Vagina (tissue), 2 donors: Measurements from ENCODE around the gene SLC30A4. TPM values are rescaled to one million over a fixed set of nuclear protein-coding genes. Genes with fewer than 3 reads are reported as not detected.

ENCODE experiments used
- DNase-seq, 2 donors: peaks; one replicate each; pipeline ENCODE4 v3.0.0-alpha.2; 2017; ENCODE audit errors: extremely low spot score in 2 of 2
- H3K27ac ChIP-seq: fragments of 200-600 bp; sonication (generic); one replicate; pipeline ENCODE4 v1.5.1; 2019
- H3K27me3 ChIP-seq: fragments of 200-600 bp; sonication (generic); one replicate; pipeline ENCODE4 v1.5.1; 2019
- H3K36me3 ChIP-seq, 2 donors: fragments of 200-600 bp; sonication (generic); one replicate each; pipeline ENCODE4 v1.5.1; 2017 to 2019
- H3K4me1 ChIP-seq: fragments of 200-600 bp; sonication (generic); one replicate; pipeline ENCODE4 v1.5.1; 2019
- H3K4me3 ChIP-seq, 2 donors: fragments of 200-600 bp; sonication (generic); 1 replicate in 1 of 2; 2 replicates in 1 of 2; pipeline ENCODE4 v1.5.1; 2016 to 2019
- H3K9me3 ChIP-seq: fragments of 200-600 bp; sonication (generic); one replicate; pipeline ENCODE4 v1.5.1; 2019
- POLR2A ChIP-seq, 2 donors: fragments of 450-650 bp; IDR thresholded peaks; one replicate each; pipeline ENCODE4 v1.6.1; 2017; ENCODE audit warnings: antibody characterized with exemption in 2 of 2, mild to moderate bottlenecking in 2 of 2, moderate library complexity in 2 of 2
- POLR2AphosphoS5 ChIP-seq, 2 donors: sonication (generic); formaldehyde crosslinking; IDR thresholded peaks; one replicate each; pipeline ENCODE4 v1.9.0; 2017; ENCODE audit warnings: antibody characterized with exemption in 2 of 2, mild to moderate bottlenecking in 2 of 2, low read depth in 1 of 2; ENCODE audit not compliant: insufficient read depth in 1 of 2
- intact Hi-C: fragments of 100-400 bp; cut with DNase I; formaldehyde crosslinking; loops from one replicate; pipeline ENCODE4 v1.15.1; 2023
- total RNA-seq: library from RNA; depleted of rRNA; stranded (reverse); fragments of >200 nt; gene quantifications from one replicate; pipeline ENCODE4 v1.2.3, GENCODE V29; 2016
- TF ChIP-seq, protein P1 (sequence below), 3 experiments: fragments of 450-650 bp in 2 of 3; fragments of 200-600 bp in 1 of 3; sonication (generic) in 1 of 3; IDR thresholded peaks; one replicate each; pipeline ENCODE4 v1.5.1; 2017 to 2019; ENCODE audit warnings: antibody characterized with exemption in 3 of 3, mild to moderate bottlenecking in 2 of 3, moderate library complexity in 2 of 3

Gene SLC30A4
- total RNA-seq, 1 donor from 2014 or later = 10.3 TPM

DNA sequence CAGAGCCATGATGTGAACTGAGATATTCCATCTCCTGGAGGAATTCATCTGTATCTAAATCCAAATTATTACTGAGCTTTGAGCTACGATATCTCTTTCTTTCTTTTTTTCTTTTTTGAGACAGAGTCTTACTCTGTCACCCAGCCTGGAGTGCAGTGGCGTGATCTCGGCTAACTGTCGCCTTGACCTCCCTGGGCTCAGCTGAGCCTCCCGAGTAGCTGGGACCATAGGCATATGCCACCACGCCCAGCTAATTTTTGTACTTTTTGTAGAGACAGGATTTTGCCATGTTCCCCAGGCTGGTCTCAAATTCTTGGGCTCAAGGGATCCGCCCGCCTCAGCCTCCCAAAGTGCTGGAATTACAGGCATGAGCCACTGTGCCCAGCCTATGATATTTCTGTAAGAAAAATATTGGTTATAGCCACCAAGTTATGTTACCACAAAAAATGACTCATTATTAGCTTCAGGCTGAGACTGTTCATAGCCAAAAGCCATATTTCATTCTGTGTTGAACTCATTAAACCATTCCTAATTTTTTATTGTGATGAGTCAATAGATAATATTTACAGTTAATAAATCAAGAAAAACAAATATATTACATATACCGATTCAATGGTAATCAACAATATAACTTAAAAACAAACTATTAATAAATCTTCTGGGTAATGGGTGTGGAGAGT, 27.1 kb upstream of the SLC30A4 start:
- Histone ChIP-seq H3K9me3 (no peaks in the 10 kb centered on the region), H3K4me1 (peaks cover 10% of the 10 kb centered on the region), H3K4me3 (no peak overlapping the region), H3K27ac (no peak overlapping the region), H3K36me3 (no peaks in the 10 kb centered on the region), H3K27me3 (no peaks in the 10 kb centered on the region)
- intact Hi-C loops = no loop called here
- DNase-seq = no peak
- TF ChIP-seq, protein P1, sequence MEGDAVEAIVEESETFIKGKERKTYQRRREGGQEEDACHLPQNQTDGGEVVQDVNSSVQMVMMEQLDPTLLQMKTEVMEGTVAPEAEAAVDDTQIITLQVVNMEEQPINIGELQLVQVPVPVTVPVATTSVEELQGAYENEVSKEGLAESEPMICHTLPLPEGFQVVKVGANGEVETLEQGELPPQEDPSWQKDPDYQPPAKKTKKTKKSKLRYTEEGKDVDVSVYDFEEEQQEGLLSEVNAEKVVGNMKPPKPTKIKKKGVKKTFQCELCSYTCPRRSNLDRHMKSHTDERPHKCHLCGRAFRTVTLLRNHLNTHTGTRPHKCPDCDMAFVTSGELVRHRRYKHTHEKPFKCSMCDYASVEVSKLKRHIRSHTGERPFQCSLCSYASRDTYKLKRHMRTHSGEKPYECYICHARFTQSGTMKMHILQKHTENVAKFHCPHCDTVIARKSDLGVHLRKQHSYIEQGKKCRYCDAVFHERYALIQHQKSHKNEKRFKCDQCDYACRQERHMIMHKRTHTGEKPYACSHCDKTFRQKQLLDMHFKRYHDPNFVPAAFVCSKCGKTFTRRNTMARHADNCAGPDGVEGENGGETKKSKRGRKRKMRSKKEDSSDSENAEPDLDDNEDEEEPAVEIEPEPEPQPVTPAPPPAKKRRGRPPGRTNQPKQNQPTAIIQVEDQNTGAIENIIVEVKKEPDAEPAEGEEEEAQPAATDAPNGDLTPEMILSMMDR (IDR thresholded peaks at IDR 0.05) = no peak
- TF ChIP-seq POLR2AphosphoS5 (IDR thresholded peaks at IDR 0.05; ENCODE audit: insufficient read depth in 1 of 2, low read depth in 1 of 2) (no peak), POLR2A (IDR thresholded peaks at IDR 0.05) (no peak)

- no peaks in the 10 kb centered on the region for H3K27me3 ChIP-seq
- TF ChIP-seq, protein P1 (IDR thresholded peaks at IDR 0.05) = no peak
- TF ChIP-seq POLR2AphosphoS5 (IDR thresholded peaks at IDR 0.05; ENCODE audit: insufficient read depth in 1 of 2, low read depth in 1 of 2) = no peak
- TF ChIP-seq POLR2A (IDR thresholded peaks at IDR 0.05) = no peak
- no peak overlapping the region for H3K4me3 ChIP-seq
- no peaks in the 10 kb centered on the region for H3K36me3 ChIP-seq
- no peak for DNase-seq
- H3K27ac ChIP-seq = no peak overlapping the region
- intact Hi-C loops = no loop called here
- H3K4me1 ChIP-seq = peaks cover 10% of the 10 kb centered on the region
- no peaks in the 10 kb centered on the region for H3K9me3 ChIP-seq
Observed at GRCh38 chr15:45548753-45549520, 26.4 kb upstream of the SLC30A4 start.

DNA sequence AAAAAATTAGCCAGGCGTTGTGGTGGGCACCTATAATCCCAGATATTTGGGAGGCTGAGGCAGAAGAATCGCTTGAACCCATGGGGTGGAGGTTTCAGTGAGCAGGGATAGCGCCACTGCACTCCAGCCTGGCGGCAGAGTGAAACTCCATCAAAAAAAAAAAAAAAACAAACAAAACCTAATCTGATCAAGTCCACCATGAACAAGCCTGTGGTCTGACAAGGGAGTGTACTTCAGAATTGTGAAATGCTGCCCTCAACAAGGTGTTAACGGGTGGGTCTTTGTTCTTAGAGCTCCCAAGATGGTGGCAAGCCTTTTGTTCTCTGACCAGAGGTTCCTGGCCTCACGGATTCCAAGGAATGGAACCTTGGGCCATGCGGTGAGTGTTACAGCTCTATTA, 24.2 kb upstream of the SLC30A4 start:
- no peaks in the 10 kb centered on the region for H3K9me3 ChIP-seq

DNA sequence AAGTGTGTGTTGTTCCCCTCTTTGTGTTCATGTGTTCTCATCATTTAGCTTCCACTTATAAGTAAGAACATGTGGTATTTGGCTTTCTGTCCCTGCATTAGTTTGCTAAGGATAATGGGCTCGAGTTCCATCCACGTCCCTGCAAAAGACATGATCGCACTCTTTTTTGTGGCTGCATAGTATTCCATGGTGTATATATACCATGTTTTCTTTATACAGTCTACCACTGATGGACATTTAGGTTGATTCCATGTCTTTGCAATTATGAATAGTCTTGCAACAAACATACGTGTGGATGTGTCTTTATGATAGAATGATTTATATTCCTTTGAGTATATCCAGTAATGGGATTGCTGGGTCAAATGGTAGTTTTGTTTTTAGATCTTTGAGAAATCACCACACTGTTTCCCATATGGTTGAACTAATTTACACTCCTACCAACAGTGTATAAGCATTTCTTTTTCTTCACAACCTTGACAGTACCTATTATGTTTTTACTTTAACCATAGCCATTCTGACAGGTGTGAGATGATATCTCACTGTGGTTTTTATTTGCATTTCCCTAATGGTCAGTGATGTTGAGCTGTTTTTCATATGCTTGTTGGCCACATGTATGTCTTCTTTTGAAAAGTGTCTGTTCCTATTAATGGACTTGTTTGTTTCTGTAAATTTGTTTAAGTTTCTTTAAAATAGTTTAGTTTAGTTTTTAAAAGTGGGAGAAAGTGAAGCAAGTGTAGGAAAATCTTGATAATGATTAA, 21.9 kb upstream of the SLC30A4 start:
- peaks cover under 1% of the 10 kb centered on the region for H3K4me1 ChIP-seq
- no peaks in the 10 kb centered on the region for H3K36me3 ChIP-seq
- no peaks in the 10 kb centered on the region for H3K27me3 ChIP-seq
- H3K9me3 ChIP-seq = no peaks in the 10 kb centered on the region
- no peak overlapping the region for H3K4me3 ChIP-seq
- intact Hi-C loops = no loop called here
- TF ChIP-seq, protein P1 (IDR thresholded peaks at IDR 0.05) = no peak
- TF ChIP-seq POLR2A (IDR thresholded peaks at IDR 0.05) = no peak
- no peak for TF ChIP-seq POLR2AphosphoS5 (IDR thresholded peaks at IDR 0.05; ENCODE audit: insufficient read depth in 1 of 2, low read depth in 1 of 2)
- no peak overlapping the region for H3K27ac ChIP-seq
- no peak for DNase-seq

More for the DNA sequence above, 24.2 kb upstream of the SLC30A4 start:
- DNase-seq = no peak
- Histone ChIP-seq H3K4me3 (no peak overlapping the region), H3K27ac (no peak overlapping the region), H3K27me3 (no peaks in the 10 kb centered on the region), H3K36me3 (no peaks in the 10 kb centered on the region), H3K4me1 (peaks cover 10% of the 10 kb centered on the region)
- intact Hi-C loops = no loop called here
- no peak for TF ChIP-seq POLR2A (IDR thresholded peaks at IDR 0.05)

DNA sequence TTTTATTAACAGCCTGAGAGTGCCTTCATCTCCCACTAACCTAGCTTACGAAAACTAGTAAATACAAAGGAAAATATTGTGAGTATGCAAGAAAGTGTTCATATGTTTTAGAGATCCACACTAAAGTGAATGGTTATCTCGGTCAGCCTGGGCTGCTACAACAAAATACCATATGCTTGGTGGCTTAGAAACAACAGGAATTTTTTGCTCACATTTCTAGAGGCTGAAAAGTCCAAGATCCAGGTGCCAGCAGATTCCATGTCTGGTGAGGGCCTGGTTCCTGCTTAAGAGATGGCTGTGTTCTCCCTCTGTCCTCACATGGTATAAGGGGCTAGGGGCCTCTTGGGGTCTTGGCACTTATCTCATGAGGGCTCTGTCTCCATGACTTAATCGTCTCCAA, 20.5 kb upstream of the SLC30A4 start:
- H3K9me3 ChIP-seq = no peaks in the 10 kb centered on the region
- H3K4me1 ChIP-seq = no peaks in the 10 kb centered on the region
- H3K4me3 ChIP-seq = no peak overlapping the region
- intact Hi-C loops = no loop called here
- no peak for DNase-seq
- H3K36me3 ChIP-seq = no peaks in the 10 kb centered on the region
- no peaks in the 10 kb centered on the region for H3K27me3 ChIP-seq
- TF ChIP-seq, protein P1 (IDR thresholded peaks at IDR 0.05) = no peak
- TF ChIP-seq POLR2AphosphoS5 (IDR thresholded peaks at IDR 0.05; ENCODE audit: insufficient read depth in 1 of 2, low read depth in 1 of 2) (no peak), POLR2A (IDR thresholded peaks at IDR 0.05) (no peak)
- no peak overlapping the region for H3K27ac ChIP-seq
